HepG2 (cell line): ENCODE data around the gene MGAT5. TPM values are rescaled to one million over a fixed set of nuclear protein-coding genes. Genes with fewer than 3 reads are reported as not detected.

ENCODE experiments used
- CREB1 ChIP-seq, 2 experiments: fragments of 450-650 bp in 1 of 2; IDR thresholded peaks; 2 replicates each; pipeline ENCODE4 v1.6.1; 2016 to 2017; ENCODE audit warnings: control low read depth in 1 of 2, mild to moderate bottlenecking in 1 of 2, missing compliant biosample characterization in 1 of 2, missing genetic modification characterization in 1 of 2
- ELF3 ChIP-seq: IDR thresholded peaks from 2 replicates; pipeline ENCODE4 v1.6.1; 2016; ENCODE audit warnings: missing genetic modification reagents, missing compliant biosample characterization
- FOXA1 ChIP-seq, 2 experiments: fragments of 450-650 bp in 1 of 2; sonication (generic) in 1 of 2; formaldehyde crosslinking in 1 of 2; IDR thresholded peaks; 2 replicates each; pipeline versions ENCODE4 v1.4.0 to v1.6.1; 2016 to 2020; ENCODE audit warnings: missing genetic modification reagents in 1 of 2
- KAT7 ChIP-seq: IDR thresholded peaks from 2 replicates; pipeline ENCODE4 v1.6.1; 2018; ENCODE audit warnings: borderline replicate concordance, missing compliant biosample characterization
- NR2F2 ChIP-seq: IDR thresholded peaks from 2 replicates; pipeline ENCODE4 v1.6.1; 2012; ENCODE audit warnings: low read depth, inconsistent platforms, borderline replicate concordance
- PRDM10 ChIP-seq: sonication (generic); formaldehyde crosslinking; IDR thresholded peaks from 2 replicates; pipeline ENCODE4 v1.4.0; 2020; ENCODE audit warnings: low read depth, missing genetic modification reagents
- RFXAP ChIP-seq: sonication (generic); formaldehyde crosslinking; IDR thresholded peaks from 2 replicates; pipeline ENCODE4 v1.4.0; 2020; ENCODE audit warnings: missing genetic modification reagents, borderline replicate concordance
- SIN3A ChIP-seq: IDR thresholded peaks from 2 replicates; pipeline ENCODE4 v1.6.1; 2011; ENCODE audit warnings: low read depth, mild to moderate bottlenecking, control low read depth, low read length, borderline replicate concordance
- SNAPC4 ChIP-seq: sonication (generic); formaldehyde crosslinking; IDR thresholded peaks from 2 replicates; pipeline ENCODE4 v1.4.0; 2020; ENCODE audit warnings: mild to moderate bottlenecking, missing genetic modification reagents
- TARDBP ChIP-seq: sonication (generic); formaldehyde crosslinking; IDR thresholded peaks from 2 replicates; pipeline ENCODE4 v1.8.0; 2022; ENCODE audit warnings: mild to moderate bottlenecking, missing genetic modification reagents
- TBP ChIP-seq: sonication (generic); formaldehyde crosslinking; IDR thresholded peaks from 2 replicates; pipeline ENCODE4 v1.5.0; 2020; ENCODE audit warnings: missing genetic modification reagents
- ZBTB42 ChIP-seq: sonication (generic); formaldehyde crosslinking; IDR thresholded peaks from 2 replicates; pipeline ENCODE4 v1.5.0; 2020; ENCODE audit warnings: mild to moderate bottlenecking, missing genetic modification reagents
- ZFP90 ChIP-seq: sonication (generic); formaldehyde crosslinking; IDR thresholded peaks from 2 replicates; pipeline ENCODE4 v1.8.0; 2022; ENCODE audit warnings: missing genetic modification reagents, mild to moderate bottlenecking, inconsistent platforms, borderline replicate concordance
- ZFYVE20 ChIP-seq: sonication (generic); formaldehyde crosslinking; IDR thresholded peaks from 2 replicates; pipeline ENCODE4 v1.8.0; 2023; ENCODE audit warnings: low read depth, mild to moderate bottlenecking, moderate library complexity, missing genetic modification reagents, borderline replicate concordance
- ZNF580 ChIP-seq: IDR thresholded peaks from 2 replicates; pipeline ENCODE4 v1.6.1; 2016; ENCODE audit warnings: low read depth, borderline replicate concordance
- ZSCAN31 ChIP-seq: sonication (generic); formaldehyde crosslinking; IDR thresholded peaks from 2 replicates; pipeline ENCODE4 v1.5.0; 2020; ENCODE audit warnings: low read depth, mild to moderate bottlenecking, missing genetic modification reagents
- polyA plus RNA-seq, 8 experiments: library from polyadenylated mRNA; depleted of rRNA in 3 of 8; stranded (reverse) in 7 of 8; unstranded in 1 of 8; fragments of >200 nt; fragmentation: Illumina TruSeq in 4 of 8; extraction: Trizol in 4 of 8; gene quantifications; 2 replicates each; pipeline versions ENCODE4 v1.2.1 to v1.2.3, GENCODE V29; 2011 to 2016; ENCODE audit warnings: low read depth in 4 of 8, missing spikeins in 1 of 8, mixed read lengths in 1 of 8; ENCODE audit not compliant: insufficient read depth in 1 of 8
- total RNA-seq, 5 experiments: library from RNA; depleted of rRNA; stranded (reverse); fragments of >200 nt; fragmentation: Illumina TruSeq; extraction: Trizol; gene quantifications; 2 replicates each; pipeline ENCODE4 v1.2.3, GENCODE V29; 2016; ENCODE audit warnings: low read depth in 1 of 5
- TF ChIP-seq, protein P1 (sequence below): sonication (generic); formaldehyde crosslinking; IDR thresholded peaks from 2 replicates; pipeline ENCODE4 v1.4.0; 2020; ENCODE audit warnings: mild to moderate bottlenecking, missing genetic modification reagents, borderline replicate concordance

The MGAT5 gene
- total and polyA plus RNA-seq, 2 of the 13 experiments (the other 11 are each of a cell fraction or from before 2014, with no cell fraction given), result 33.1 to 60.2 TPM

DNA sequence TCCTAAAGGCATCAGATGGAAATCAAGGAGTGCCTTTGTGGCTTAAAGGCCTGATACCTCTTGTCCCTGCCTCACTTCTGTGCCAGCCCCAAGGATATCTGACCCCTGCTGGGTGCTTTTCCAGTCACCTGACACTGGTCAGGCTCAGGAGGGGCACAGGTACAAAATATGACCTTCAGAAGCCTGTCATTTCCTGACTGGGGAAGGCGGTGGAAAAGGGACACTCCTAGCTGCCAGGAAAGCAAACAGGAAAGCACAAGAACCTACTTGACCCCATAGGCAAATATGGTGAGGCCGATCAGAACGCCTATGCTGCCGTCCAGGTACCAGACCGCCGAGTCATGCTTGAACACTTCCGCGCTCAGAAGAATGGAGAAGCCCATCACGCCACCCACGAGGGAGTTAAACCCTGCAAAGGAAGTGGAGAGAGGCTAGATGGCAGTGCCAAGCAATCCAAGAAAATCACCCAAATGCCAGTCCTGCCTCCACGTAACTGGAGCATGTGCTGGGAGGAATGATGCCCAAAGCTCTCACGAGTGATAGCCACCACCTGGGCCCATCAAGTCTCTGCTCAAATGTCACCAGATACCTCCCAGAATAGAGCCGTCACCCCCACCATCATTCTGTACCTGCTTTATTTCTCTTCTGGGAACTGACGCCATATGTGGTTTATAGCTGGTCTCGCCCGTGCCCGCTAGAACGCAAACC, 204.0 kb downstream of the MGAT5 start (continued):
- TF ChIP-seq PRDM10 (CRISPR knock-in tag), result no peak
- TF ChIP-seq ELF3 (CRISPR knock-in tag), result peak; percentile 74
- TF ChIP-seq SNAPC4 (CRISPR knock-in tag), result no peak
- no peak for TF ChIP-seq CREB1 (IDR thresholded peaks at IDR 0.05)
- no peak for TF ChIP-seq CREB1 (CRISPR knock-in tag; IDR thresholded peaks at IDR 0.05)
- TF ChIP-seq ZFP90 (CRISPR knock-in tag), result no peak
- TF ChIP-seq FOXA1 (IDR thresholded peaks at IDR 0.05), result no peak
- peak; percentile 59 for TF ChIP-seq FOXA1 (CRISPR knock-in tag; IDR thresholded peaks at IDR 0.05)
- TF ChIP-seq TARDBP, result peak; percentile 89; the same call in 1 of the 2 replicates
- no peak for TF ChIP-seq RFXAP
- TF ChIP-seq NR2F2, result no peak
- no peak for TF ChIP-seq KAT7 (CRISPR knock-in tag)
- no peak for TF ChIP-seq SIN3A
- 0 out of 2 replicates have a peak, but pooled peaks have one; percentile 33 for TF ChIP-seq ZNF580 (CRISPR knock-in tag)
- no peak for TF ChIP-seq ZBTB42 (CRISPR knock-in tag)
- TF ChIP-seq ZSCAN31 (CRISPR knock-in tag), result 0 out of 2 replicates have a peak, but pooled peaks have one; percentile 27
- TF ChIP-seq ZFYVE20 (CRISPR knock-in tag), result no peak
- TF ChIP-seq, protein P1, sequence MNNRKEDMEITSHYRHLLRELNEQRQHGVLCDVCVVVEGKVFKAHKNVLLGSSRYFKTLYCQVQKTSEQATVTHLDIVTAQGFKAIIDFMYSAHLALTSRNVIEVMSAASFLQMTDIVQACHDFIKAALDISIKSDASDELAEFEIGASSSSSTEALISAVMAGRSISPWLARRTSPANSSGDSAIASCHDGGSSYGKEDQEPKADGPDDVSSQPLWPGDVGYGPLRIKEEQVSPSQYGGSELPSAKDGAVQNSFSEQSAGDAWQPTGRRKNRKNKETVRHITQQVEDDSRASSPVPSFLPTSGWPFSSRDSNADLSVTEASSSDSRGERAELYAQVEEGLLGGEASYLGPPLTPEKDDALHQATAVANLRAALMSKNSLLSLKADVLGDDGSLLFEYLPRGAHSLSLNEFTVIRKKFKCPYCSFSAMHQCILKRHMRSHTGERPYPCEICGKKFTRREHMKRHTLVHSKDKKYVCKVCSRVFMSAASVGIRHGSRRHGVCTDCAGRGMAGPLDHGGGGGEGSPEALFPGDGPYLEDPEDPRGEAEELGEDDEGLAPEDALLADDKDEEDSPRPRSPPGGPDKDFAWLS (CRISPR knock-in tag), result no peak
- TF ChIP-seq TBP (CRISPR knock-in tag), result no peak
